HEK293T (cell line): Measurements from ENCODE around the gene LRPPRC.

Source experiments
- CTCF ChIA-PET: fragments of 350-600 bp; formaldehyde crosslinking; extraction: SDS; loops from one replicate; lab custom pipeline; 2021; ENCODE audit warnings: antibody characterized with exemption, inconsistent platforms; lab: Yijun Ruan, JAX
- POLR2A ChIA-PET: fragments of 350-600 bp; formaldehyde crosslinking; extraction: SDS; loops from one replicate; lab custom pipeline; 2020; ENCODE audit warnings: antibody characterized with exemption, inconsistent platforms; lab: Yijun Ruan, JAX
- DNase-seq: peaks from one replicate; pipeline ENCODE4 v3.0.0; 2012; ENCODE audit warnings: mixed read lengths; ENCODE audit errors: extremely low spot score
- ARNT ChIP-seq: fragments of 450-650 bp; IDR thresholded peaks from 2 replicates; pipeline ENCODE4 v1.6.1; 2017; ENCODE audit warnings: mild to moderate bottlenecking
- BHLHE40 ChIP-seq: fragments of 450-650 bp; IDR thresholded peaks from 2 replicates; pipeline ENCODE4 v1.6.1; 2016; ENCODE audit warnings: mild to moderate bottlenecking, moderate library complexity, borderline replicate concordance
- CTBP1 ChIP-seq: fragments of 450-650 bp; IDR thresholded peaks from 2 replicates; pipeline ENCODE4 v1.6.1; 2016; ENCODE audit warnings: borderline replicate concordance
- ELF4 ChIP-seq: fragments of 450-650 bp; IDR thresholded peaks from 2 replicates; pipeline ENCODE4 v1.6.1; 2017; ENCODE audit warnings: antibody characterized with exemption
- FOXA1 ChIP-seq: fragments of 450-650 bp; IDR thresholded peaks from 2 replicates; pipeline ENCODE4 v1.6.1; 2016; ENCODE audit warnings: mild to moderate bottlenecking
- FOXK2 ChIP-seq: fragments of 450-650 bp; IDR thresholded peaks from 2 replicates; pipeline ENCODE4 v1.6.1; 2016; ENCODE audit warnings: mild to moderate bottlenecking
- FOXM1 ChIP-seq: fragments of 450-650 bp; IDR thresholded peaks from 2 replicates; pipeline ENCODE4 v1.6.1; 2017; ENCODE audit warnings: mild to moderate bottlenecking, borderline replicate concordance
- HDGF ChIP-seq: fragments of 450-650 bp; IDR thresholded peaks from 2 replicates; pipeline ENCODE4 v1.6.1; 2017; ENCODE audit warnings: antibody characterized with exemption, borderline replicate concordance
- L3MBTL2 ChIP-seq: fragments of 450-650 bp; conservative IDR thresholded peaks from 2 replicates; pipeline ENCODE4 v1.6.1; 2016; ENCODE audit warnings: mild to moderate bottlenecking
- LEF1 ChIP-seq: fragments of 450-650 bp; IDR thresholded peaks from 2 replicates; pipeline ENCODE4 v1.6.1; 2017; ENCODE audit warnings: mild to moderate bottlenecking, borderline replicate concordance
- NFRKB ChIP-seq: fragments of 450-650 bp; IDR thresholded peaks from 2 replicates; pipeline ENCODE4 v1.6.1; 2016; ENCODE audit warnings: mild to moderate bottlenecking, moderate library complexity
- SP1 ChIP-seq: fragments of 450-650 bp; IDR thresholded peaks from 2 replicates; pipeline ENCODE4 v1.6.1; 2017
- SUZ12 ChIP-seq: fragments of 450-650 bp; IDR thresholded peaks from 2 replicates; pipeline ENCODE4 v1.6.1; 2016; ENCODE audit warnings: mild to moderate bottlenecking
- TARDBP ChIP-seq: fragments of 450-650 bp; IDR thresholded peaks from 2 replicates; pipeline ENCODE4 v1.6.1; 2016
- ZNF384 ChIP-seq: fragments of 450-650 bp; IDR thresholded peaks from 2 replicates; pipeline ENCODE4 v1.6.1; 2016
- TF ChIP-seq, protein P1 (sequence below): fragments of 450-650 bp; IDR thresholded peaks from 2 replicates; pipeline ENCODE4 v1.6.1; 2016

LRPPRC gene

GRCh38 chr2:43884689-43885088 lies 111.1 kb downstream of the LRPPRC start:
- TF ChIP-seq FOXK2 (no peak), HDGF (no peak), ELF4 (no peak)
- ChIA-PET CTCF (no interaction called here), POLR2A (no interaction called here)
- DNase-seq: no peak

GRCh38 chr2:43882312-43882711 lies 113.5 kb downstream of the LRPPRC start:
- no peak for DNase-seq
- POLR2A ChIA-PET: no interaction called here
- CTCF ChIA-PET: no interaction called here
- TF ChIP-seq ZNF384 (no peak), BHLHE40 (no peak), NFRKB (no peak), TARDBP (no peak), FOXA1 (no peak), CTBP1 (no peak), SUZ12 (no peak), LEF1 (no peak), FOXK2 (no peak), L3MBTL2 (no peak), ARNT (no peak)
- TF ChIP-seq, protein P1, sequence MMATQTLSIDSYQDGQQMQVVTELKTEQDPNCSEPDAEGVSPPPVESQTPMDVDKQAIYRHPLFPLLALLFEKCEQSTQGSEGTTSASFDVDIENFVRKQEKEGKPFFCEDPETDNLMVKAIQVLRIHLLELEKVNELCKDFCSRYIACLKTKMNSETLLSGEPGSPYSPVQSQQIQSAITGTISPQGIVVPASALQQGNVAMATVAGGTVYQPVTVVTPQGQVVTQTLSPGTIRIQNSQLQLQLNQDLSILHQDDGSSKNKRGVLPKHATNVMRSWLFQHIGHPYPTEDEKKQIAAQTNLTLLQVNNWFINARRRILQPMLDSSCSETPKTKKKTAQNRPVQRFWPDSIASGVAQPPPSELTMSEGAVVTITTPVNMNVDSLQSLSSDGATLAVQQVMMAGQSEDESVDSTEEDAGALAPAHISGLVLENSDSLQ: no peak

- no peak for DNase-seq
- POLR2A ChIA-PET: no interaction called here
- CTCF ChIA-PET: no interaction called here
- TF ChIP-seq ARNT: no peak
- TF ChIP-seq, protein P1: peak; percentile 40; the same call in 1 of the 2 replicates
These were observed 114.8 kb downstream of the LRPPRC start for GRCh38 chr2:43880952-43881351.

DNA sequence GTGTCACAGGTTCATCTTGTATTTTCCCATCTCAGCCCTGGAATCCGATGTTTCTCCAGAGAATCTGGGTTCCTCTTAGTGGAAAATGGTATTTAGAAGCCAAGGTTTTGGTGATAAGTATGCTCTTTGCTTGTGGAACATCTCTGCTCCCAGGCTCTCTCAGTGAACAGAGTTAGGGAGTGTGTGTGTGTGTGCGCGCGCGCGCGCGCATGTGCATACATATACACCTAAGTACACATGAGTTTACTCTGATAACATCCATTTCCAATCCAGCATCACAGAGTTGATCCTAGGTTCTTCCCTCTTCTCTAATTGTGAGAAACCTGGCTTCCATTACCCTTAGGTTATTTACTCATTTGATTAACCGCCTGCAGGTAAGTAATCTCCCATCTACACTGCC lies 115.3 kb downstream of the LRPPRC start:
- ChIA-PET POLR2A (no interaction called here), CTCF (no interaction called here)
- no peak for TF ChIP-seq SUZ12
- no peak for TF ChIP-seq L3MBTL2
- TF ChIP-seq FOXK2: no peak
- TF ChIP-seq NFRKB: no peak
- TF ChIP-seq, protein P1: no peak
- no peak for TF ChIP-seq FOXM1
- no peak for TF ChIP-seq HDGF
- no peak for TF ChIP-seq CTBP1
- no peak for TF ChIP-seq ARNT
- TF ChIP-seq TARDBP: no peak
- TF ChIP-seq ELF4: no peak
- no peak for TF ChIP-seq BHLHE40
- TF ChIP-seq FOXA1: no peak
- no peak for TF ChIP-seq ZNF384
- TF ChIP-seq LEF1: no peak
- DNase-seq: no peak

DNA sequence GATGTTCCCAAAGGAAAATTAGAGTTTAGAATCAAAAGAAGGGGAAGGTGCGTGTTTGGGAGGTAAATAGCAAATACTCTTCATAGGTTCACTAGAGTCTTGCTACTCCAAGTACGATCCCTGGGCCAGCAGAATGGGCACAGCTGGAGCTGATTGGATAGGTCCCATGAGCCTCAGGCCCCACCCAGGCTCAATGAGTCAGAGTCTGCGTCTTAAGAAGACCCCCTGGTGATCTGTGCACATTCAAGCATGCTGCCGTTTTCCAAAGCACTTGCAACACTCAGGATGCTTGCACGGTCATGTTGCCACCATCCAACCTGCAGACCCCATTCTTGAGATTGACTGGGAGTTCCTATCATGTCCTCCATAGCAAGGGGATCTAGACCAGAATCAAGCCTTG lies 116.5 kb downstream of the LRPPRC start:
- no peak for DNase-seq
- ChIA-PET POLR2A (no interaction called here), CTCF (no interaction called here)
- TF ChIP-seq FOXA1 (no peak), NFRKB (no peak), HDGF (no peak), L3MBTL2 (no peak), BHLHE40 (no peak), ZNF384 (no peak), TARDBP (no peak), SP1 (no peak), LEF1 (no peak), CTBP1 (no peak), ARNT (no peak), SUZ12 (no peak), ELF4 (no peak)

- peak; percentile 84 for DNase-seq
- ChIA-PET CTCF (interaction anchor here (0.6 to 1.2 kb wide), 8 partner anchors 13 to 963 kb away, joined by 3 to 4 read pairs (median 3); no protein-coding TSS in a partner anchor), POLR2A (no interaction called here)
- TF ChIP-seq SUZ12 (no peak), LEF1 (no peak), ELF4 (no peak), TARDBP (no peak), CTBP1 (no peak), ZNF384 (no peak)
- TF ChIP-seq, protein P1: no peak
These were observed 117.9 kb downstream of the LRPPRC start for GRCh38 chr2:43877782-43878464.
